Coronary artery (tissue), 2 donors: Measurements from ENCODE around the gene SCN4A.
A peak's percentile ranks its signal among the peaks of the same experiment; 100 is the strongest.
"Not testable (repeated sequence)": the region's sequence is repeated elsewhere in the genome, so short reads cannot be mapped to it uniquely, and the experiment has no call there.

Experiments
- DNase-seq: peaks from one replicate; pipeline ENCODE4 v3.0.0-alpha.2; 2017; ENCODE audit warnings: low spot score
- H3K27ac ChIP-seq, 2 donors: fragments of 200-600 bp; sonication (generic); one replicate each; pipeline ENCODE4 v1.5.1; 2016 to 2019
- H3K4me3 ChIP-seq: fragments of 200-600 bp; sonication (generic); 2 replicates; pipeline ENCODE4 v1.5.1; 2016; ENCODE audit warnings: mild to moderate bottlenecking, moderate library complexity
- CTCF ChIP-seq: fragments of 200-600 bp; sonication (generic); IDR thresholded peaks from one replicate; pipeline ENCODE4 v1.5.1; 2019; ENCODE audit warnings: antibody characterized with exemption

Gene SCN4A

GRCh38 chr17:63896524-63897354, 76.0 kb downstream of the SCN4A start, which contains the start of gene CSH1:
Gene CSH1 (minus strand): TSS chr17:63896574. CDS start chr17:63896511, 63 bp downstream.
- H3K27ac ChIP-seq, DNase-seq, H3K4me3 ChIP-seq: not testable (repeated sequence)

GRCh38 chr17:63894821-63895220, 77.9 kb downstream of the SCN4A start:
- not testable (repeated sequence) for H3K27ac ChIP-seq, H3K4me3 ChIP-seq, DNase-seq

GRCh38 chr17:63894021-63894420, 78.7 kb downstream of the SCN4A start:
- H3K27ac ChIP-seq: not testable (repeated sequence)

GRCh38 chr17:63892316-63893037, 80.2 kb downstream of the SCN4A start:
- H3K4me3 ChIP-seq, H3K27ac ChIP-seq, DNase-seq: not testable (repeated sequence)

More at GRCh38 chr17:63894021-63894420, 78.7 kb downstream of the SCN4A start:
- not testable (repeated sequence) for H3K4me3 ChIP-seq, DNase-seq

GRCh38 chr17:63889026-63889848, 83.5 kb downstream of the SCN4A start:
- not testable (repeated sequence) for H3K27ac ChIP-seq, H3K4me3 ChIP-seq, DNase-seq
- TF ChIP-seq CTCF: peak; percentile 12
